ENCODE measurements around the gene BCLAF1.

The BCLAF1 gene

DNA sequence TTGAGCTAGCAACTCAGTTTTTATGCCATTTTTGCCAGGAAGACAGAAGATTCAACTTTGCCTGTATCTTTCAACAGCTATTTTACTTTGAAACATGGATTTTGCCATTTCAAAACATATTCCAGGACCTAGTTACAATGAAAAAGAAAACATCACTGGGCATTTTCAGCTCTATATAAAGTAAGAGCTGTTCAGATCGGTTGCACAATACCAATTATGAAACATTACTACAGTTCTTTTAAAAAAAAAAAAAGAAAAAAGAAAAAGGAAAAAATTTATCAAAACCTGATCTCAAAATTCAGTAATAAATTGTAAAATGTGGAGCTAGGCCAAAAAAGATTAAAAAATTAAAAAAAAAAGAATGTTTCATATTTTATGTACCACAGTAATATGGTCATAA lies 15.6 kb downstream of the BCLAF1 start:
- no peak overlapping the region for H3K27ac ChIP-seq (replicated peaks)
- H3K27me3 ChIP-seq (ENCODE audit: insufficient read depth, poor library complexity, severe bottlenecking): no peaks in the 10 kb centered on the region
- DNase-seq (ENCODE audit: low read depth in 1 of 2, low spot score in 1 of 2): no peak
- no peak overlapping the region for H3K4me3 ChIP-seq (replicated peaks; ENCODE audit: insufficient read depth, low read length)
- TF ChIP-seq, protein P1, sequence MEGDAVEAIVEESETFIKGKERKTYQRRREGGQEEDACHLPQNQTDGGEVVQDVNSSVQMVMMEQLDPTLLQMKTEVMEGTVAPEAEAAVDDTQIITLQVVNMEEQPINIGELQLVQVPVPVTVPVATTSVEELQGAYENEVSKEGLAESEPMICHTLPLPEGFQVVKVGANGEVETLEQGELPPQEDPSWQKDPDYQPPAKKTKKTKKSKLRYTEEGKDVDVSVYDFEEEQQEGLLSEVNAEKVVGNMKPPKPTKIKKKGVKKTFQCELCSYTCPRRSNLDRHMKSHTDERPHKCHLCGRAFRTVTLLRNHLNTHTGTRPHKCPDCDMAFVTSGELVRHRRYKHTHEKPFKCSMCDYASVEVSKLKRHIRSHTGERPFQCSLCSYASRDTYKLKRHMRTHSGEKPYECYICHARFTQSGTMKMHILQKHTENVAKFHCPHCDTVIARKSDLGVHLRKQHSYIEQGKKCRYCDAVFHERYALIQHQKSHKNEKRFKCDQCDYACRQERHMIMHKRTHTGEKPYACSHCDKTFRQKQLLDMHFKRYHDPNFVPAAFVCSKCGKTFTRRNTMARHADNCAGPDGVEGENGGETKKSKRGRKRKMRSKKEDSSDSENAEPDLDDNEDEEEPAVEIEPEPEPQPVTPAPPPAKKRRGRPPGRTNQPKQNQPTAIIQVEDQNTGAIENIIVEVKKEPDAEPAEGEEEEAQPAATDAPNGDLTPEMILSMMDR (IDR thresholded peaks at IDR 0.05; ENCODE audit: insufficient read depth, low read length): no peak
- TF ChIP-seq POLR2AphosphoS5 (IDR thresholded peaks at IDR 0.05; ENCODE audit: low read depth) (no peak), SPI1 (IDR thresholded peaks at IDR 0.05; ENCODE audit: borderline replicate concordance, low read depth) (no peak), GABPA (IDR thresholded peaks at IDR 0.05; ENCODE audit: low read depth) (no peak)
- TF ChIP-seq, protein P2, sequence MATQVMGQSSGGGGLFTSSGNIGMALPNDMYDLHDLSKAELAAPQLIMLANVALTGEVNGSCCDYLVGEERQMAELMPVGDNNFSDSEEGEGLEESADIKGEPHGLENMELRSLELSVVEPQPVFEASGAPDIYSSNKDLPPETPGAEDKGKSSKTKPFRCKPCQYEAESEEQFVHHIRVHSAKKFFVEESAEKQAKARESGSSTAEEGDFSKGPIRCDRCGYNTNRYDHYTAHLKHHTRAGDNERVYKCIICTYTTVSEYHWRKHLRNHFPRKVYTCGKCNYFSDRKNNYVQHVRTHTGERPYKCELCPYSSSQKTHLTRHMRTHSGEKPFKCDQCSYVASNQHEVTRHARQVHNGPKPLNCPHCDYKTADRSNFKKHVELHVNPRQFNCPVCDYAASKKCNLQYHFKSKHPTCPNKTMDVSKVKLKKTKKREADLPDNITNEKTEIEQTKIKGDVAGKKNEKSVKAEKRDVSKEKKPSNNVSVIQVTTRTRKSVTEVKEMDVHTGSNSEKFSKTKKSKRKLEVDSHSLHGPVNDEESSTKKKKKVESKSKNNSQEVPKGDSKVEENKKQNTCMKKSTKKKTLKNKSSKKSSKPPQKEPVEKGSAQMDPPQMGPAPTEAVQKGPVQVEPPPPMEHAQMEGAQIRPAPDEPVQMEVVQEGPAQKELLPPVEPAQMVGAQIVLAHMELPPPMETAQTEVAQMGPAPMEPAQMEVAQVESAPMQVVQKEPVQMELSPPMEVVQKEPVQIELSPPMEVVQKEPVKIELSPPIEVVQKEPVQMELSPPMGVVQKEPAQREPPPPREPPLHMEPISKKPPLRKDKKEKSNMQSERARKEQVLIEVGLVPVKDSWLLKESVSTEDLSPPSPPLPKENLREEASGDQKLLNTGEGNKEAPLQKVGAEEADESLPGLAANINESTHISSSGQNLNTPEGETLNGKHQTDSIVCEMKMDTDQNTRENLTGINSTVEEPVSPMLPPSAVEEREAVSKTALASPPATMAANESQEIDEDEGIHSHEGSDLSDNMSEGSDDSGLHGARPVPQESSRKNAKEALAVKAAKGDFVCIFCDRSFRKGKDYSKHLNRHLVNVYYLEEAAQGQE (IDR thresholded peaks at IDR 0.05; ENCODE audit: insufficient replicate concordance, low read depth): no peak

DNA sequence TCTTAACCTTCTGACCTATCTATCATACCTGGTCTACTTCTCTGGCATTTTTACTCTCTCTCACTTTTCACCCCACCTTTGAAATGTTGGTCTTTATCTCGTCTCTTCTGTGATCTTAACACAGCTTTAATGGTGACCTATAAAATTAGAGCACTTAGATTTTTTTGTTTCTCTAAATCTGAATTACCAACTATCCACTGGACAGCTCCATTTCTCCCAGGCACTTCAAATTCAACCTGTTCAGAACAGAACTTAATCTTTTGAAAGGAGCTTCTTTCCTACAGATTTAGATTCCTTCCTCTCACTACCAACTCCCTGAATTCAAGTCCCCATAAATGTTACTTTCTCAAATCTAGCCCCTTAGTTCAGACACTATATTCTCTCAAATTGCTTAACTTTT lies 24.5 kb downstream of the BCLAF1 start:
- no peak for TF ChIP-seq GABPA (IDR thresholded peaks at IDR 0.05; ENCODE audit: low read depth)
- TF ChIP-seq, protein P2 (IDR thresholded peaks at IDR 0.05; ENCODE audit: insufficient replicate concordance, low read depth): peak; percentile 59
- no peak for DNase-seq (ENCODE audit: low read depth in 1 of 2, low spot score in 1 of 2)
- no peaks in the 10 kb centered on the region for H3K27me3 ChIP-seq (ENCODE audit: insufficient read depth, poor library complexity, severe bottlenecking)
- H3K4me3 ChIP-seq (replicated peaks; ENCODE audit: insufficient read depth, low read length): no peak overlapping the region
- H3K27ac ChIP-seq (replicated peaks): no peak overlapping the region

DNA sequence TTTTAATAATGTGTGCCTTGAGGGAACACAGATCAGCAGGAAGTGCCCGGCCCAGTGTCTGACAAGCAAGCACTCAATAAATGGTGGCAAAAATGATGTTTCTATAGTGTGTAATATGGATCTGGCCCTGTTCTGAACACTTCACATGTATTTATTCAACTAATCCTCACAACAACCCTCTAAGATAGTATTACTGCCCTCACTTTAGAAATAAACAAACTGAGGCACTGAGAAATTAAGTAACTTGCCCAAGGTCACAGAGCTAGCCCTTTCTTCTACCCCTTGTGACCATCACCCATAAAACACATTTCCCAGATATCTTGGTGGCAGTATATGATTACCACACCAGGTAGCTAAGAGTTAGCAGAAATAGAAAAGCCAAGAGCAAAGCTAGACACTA lies 26.7 kb downstream of the BCLAF1 start:
- Histone ChIP-seq H3K27ac (replicated peaks) (no peak overlapping the region), H3K27me3 (ENCODE audit: insufficient read depth, poor library complexity, severe bottlenecking) (no peaks in the 10 kb centered on the region), H3K4me3 (replicated peaks; ENCODE audit: insufficient read depth, low read length) (no peak overlapping the region)
- no peak for TF ChIP-seq GABPA (IDR thresholded peaks at IDR 0.05; ENCODE audit: low read depth)
- TF ChIP-seq SPI1 (IDR thresholded peaks at IDR 0.05; ENCODE audit: borderline replicate concordance, low read depth): no peak
- no peak for DNase-seq (ENCODE audit: low read depth in 1 of 2, low spot score in 1 of 2)

DNA sequence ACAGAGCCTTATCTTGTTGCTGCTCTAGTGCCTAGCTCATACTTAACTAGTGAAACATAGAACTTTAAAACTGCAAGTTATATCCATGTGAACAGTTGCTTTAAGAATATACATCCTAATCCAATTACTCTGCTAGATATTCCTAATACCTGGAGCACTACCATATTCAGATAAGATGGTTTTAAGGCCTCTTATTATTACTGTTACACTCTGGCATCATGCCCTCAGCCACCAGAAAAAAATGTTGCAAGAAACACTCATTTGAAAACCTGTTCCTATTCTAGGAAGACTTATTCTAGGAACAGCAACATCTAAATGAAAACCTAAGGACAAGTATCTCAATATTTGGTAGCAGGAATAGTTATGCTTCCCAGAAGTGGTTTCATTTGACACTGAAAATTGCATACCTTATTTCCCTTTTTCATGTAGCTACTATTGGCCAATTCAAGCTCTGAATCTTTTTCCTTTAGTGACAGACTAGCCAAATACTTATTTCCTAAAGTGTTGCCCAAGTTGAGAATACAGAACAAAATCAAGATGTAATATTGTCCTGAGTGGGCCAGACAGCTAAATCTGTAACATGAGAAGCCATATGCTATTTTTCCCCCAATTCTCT lies 34.7 kb downstream of the BCLAF1 start:
- no peak for DNase-seq (ENCODE audit: low read depth in 1 of 2, low spot score in 1 of 2)
- H3K27ac ChIP-seq (replicated peaks): no peak overlapping the region
- H3K4me3 ChIP-seq (replicated peaks; ENCODE audit: insufficient read depth, low read length): no peak overlapping the region
- TF ChIP-seq SPI1 (IDR thresholded peaks at IDR 0.05; ENCODE audit: borderline replicate concordance, low read depth): no peak
- no peak for TF ChIP-seq GABPA (IDR thresholded peaks at IDR 0.05; ENCODE audit: low read depth)
- TF ChIP-seq, protein P1 (IDR thresholded peaks at IDR 0.05; ENCODE audit: insufficient read depth, low read length): no peak
- no peaks in the 10 kb centered on the region for H3K27me3 ChIP-seq (ENCODE audit: insufficient read depth, poor library complexity, severe bottlenecking)

DNA sequence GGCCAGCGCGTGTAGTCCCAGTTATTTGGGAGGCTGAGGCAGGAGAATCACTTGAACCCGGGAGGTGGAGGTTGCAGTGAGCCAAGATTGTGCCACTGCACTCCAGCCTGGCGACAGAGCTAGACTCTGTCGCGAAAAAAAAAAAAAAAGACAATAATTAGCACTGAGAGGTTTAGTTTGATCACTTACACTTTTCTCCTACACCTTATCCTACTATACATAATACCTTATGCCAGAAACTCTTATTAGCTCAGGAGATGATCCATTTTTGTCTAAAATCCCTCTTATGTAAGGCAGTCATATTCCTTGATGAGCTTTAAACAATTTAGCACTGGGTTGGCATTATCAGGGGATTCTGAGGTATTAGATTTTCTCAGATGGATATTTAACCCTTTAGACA lies 35.9 kb downstream of the BCLAF1 start:
- no peak for DNase-seq (ENCODE audit: low read depth in 1 of 2, low spot score in 1 of 2)
- TF ChIP-seq GABPA (IDR thresholded peaks at IDR 0.05; ENCODE audit: low read depth) (no peak), POLR2AphosphoS5 (IDR thresholded peaks at IDR 0.05; ENCODE audit: low read depth) (no peak), SPI1 (IDR thresholded peaks at IDR 0.05; ENCODE audit: borderline replicate concordance, low read depth) (no peak)
- TF ChIP-seq, protein P2 (IDR thresholded peaks at IDR 0.05; ENCODE audit: insufficient replicate concordance, low read depth): no peak
- TF ChIP-seq, protein P1 (IDR thresholded peaks at IDR 0.05; ENCODE audit: insufficient read depth, low read length): no peak

More for the DNA sequence above, 35.9 kb downstream of the BCLAF1 start:
- Histone ChIP-seq H3K27me3 (ENCODE audit: insufficient read depth, poor library complexity, severe bottlenecking) (no peaks in the 10 kb centered on the region), H3K27ac (replicated peaks) (no peak overlapping the region), H3K4me3 (replicated peaks; ENCODE audit: insufficient read depth, low read length) (no peak overlapping the region)

Data from HL-60 (cell line).